GM18511 (cell line): ENCODE measurements around the gene KRT80.

Source experiments
- ATAC-seq: cut with Tn5 transposase; IDR thresholded peaks from one replicate; pipeline ENCODE4 v1.9.1; 2021; ENCODE audit warnings: mild to moderate bottlenecking, moderate library complexity; ENCODE audit not compliant: unreplicated experiment

KRT80 gene

DNA sequence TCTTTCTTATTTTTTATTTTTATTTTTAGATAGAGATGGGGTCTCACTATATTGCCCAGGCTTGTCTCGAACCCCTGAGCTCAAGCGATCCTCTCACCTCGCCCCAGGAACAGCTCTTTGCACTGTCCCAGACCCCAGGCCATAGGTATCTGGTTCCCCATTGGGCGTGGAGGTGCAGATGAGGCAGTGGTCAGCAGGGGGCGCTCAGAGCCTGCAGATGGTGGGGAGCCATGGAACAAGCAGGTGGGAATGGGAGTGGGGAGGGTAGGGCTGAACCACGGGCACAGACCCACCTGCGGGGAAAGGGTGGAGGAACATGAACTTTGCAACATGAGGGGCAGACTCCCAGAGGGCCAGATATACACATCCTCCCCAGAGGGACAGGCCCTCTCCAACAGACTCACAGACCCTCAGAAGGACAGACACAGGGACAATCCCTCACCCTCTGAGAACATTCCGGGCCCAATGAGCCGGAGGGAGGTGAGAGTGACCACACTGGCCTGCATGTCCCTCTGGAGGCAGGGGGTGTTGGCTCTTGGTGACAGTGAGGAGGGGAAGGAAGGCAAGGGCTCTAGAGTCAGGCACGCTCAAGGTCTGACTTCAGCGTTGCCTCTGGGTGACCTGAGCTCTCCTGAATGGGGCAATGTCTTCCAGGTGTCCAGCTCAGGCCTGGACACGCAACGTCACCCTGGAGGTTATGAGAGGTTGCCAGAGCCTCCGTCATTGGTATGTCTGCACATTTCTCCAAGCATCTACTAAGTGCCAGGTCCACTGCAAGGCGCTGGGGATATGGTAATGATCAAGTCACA lies 34.9 kb downstream of the KRT80 start:
- no peak for ATAC-seq

DNA sequence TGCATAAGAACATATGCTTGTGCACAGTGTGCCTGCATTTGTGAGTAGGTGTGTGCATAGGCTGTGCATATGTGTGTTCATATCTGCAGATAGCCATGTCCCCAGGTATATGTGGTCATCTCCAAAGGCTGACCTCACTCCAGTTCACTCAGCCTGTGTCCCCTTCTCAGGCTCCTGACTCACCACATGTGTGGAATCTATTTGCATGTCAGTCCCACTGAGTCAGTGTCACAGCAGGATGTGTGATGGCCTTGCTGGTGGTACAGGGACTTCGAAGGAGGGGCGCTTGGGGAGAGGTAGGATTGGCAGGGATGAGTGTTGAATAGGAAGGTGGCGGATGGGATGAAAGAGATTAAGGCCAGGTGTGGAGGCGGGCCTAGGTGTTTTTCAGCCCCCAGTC lies 35.5 kb downstream of the KRT80 start:
- no peak for ATAC-seq

- no peak for ATAC-seq
These were observed 36.6 kb downstream of the KRT80 start for GRCh38 chr12:52155048-52155868.

DNA sequence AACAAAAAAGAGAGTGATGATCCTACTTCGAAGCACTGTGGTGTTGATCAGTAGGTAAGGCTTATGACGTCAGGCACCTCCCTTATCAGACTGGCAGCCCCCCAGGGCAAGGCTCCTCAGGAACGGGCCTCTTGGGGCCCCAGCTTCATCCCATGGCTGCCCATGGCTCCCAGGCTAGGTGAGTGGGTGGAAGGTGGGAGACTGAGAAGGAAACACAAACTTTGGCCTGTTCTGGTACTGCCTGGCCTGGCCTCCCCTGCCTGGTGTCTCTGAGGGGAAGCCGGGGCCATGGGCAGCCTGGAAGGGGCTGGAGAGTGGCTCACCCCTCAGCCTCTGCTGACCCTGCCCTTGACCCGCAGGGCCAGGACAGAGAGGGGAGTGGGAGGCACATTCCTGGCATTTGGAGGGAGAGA lies 38.9 kb downstream of the KRT80 start:
- ATAC-seq, result no peak

- ATAC-seq, result no peak
These were observed 39.7 kb downstream of the KRT80 start for GRCh38 chr12:52151837-52152783.

GRCh38 chr12:52151153-52151836 lies 40.5 kb downstream of the KRT80 start:
- no peak for ATAC-seq

- ATAC-seq, result no peak
These were observed 42.1 kb downstream of the KRT80 start for GRCh38 chr12:52149651-52150241.

DNA sequence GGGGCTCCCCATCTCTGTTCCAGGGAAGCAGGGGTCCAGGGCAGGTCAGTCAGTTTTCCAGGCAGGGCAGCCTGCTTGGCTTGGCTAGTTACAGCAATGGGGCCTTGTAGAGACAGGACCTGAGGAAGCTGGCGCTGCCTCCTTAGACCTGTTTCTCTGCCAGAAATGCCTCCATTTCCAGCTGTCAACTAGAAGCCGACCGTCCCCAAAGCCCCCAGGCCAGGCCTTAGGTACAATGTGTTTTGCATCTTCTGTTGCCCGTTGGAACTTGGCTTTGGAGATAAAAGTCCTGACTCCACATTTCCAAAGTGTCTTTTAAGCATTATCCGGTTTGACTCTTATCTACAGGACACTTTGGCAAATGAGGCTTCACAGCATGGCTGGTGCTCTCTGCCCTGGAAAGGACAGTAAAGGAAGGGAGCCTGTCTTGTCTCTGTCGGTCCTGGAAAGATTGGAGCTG lies 42.6 kb downstream of the KRT80 start:
- ATAC-seq, result no peak

GRCh38 chr12:52148464-52149181 lies 43.2 kb downstream of the KRT80 start:
- ATAC-seq, result no peak

- no peak for ATAC-seq
These were observed 43.8 kb downstream of the KRT80 start for GRCh38 chr12:52147964-52148463.

GRCh38 chr12:52147367-52147963 lies 44.3 kb downstream of the KRT80 start:
- no peak for ATAC-seq

GRCh38 chr12:52146822-52147366 lies 44.9 kb downstream of the KRT80 start:
- ATAC-seq, result no peak

DNA sequence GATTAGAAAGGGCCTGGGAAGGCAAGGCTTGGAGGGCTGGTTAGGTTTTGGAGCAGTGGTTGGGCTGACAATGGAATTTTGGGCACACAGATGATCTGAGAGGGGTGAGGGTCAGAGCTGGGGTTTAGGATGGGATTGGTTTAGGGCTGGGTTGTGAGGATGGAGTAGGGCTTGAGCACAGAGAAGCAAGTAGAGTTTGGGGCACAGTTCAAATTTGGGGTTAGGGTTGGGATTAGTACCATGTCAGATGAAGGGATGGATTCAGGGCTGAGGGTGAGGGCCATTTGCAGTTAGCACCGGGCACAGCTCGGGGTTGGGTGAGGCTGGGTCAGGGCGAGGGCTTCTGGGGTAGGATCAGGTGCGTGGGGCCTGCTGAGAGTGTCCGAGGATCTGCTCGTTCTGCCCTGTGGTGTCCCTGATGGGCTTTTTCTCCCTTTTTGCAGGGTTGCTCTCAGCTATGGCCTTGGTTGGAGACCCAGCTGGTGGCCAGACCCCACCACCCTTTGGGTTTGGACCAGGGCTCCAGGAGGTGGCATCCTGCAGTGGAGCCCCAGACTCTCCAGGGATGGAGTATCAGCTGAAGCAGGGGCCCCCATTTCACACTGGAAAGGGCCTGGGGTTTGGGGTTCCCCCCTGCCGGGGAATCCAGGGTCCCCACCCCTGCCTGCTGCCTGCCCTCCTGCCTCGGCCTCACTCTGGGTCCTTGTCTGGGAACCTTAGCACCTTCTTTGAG lies 45.6 kb downstream of the KRT80 start:
- no peak for ATAC-seq

- no peak for ATAC-seq
These were observed 46.4 kb downstream of the KRT80 start for GRCh38 chr12:52145228-52146088.

- ATAC-seq, result no peak
These were observed 47.1 kb downstream of the KRT80 start for GRCh38 chr12:52144512-52145227.

DNA sequence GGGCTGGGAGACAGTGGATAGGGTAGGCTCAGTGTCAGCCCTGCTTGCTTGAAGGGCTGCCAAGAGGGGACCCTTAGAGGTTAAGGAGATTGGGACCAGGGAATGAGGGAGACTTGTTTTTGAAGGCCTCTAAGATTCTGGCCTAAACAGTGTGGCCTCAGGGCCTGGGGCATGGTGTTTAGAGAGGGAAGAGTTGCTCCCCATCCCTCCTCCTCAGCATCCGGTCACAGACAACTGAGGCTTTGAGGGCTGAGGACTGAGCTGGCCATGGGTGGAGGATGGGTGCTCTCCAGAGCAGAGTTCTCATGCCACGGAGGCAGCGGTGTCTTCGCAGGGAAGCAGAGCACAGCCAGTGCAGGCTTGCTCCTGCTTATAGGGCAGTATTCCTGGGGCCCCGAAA lies 49.4 kb downstream of the KRT80 start:
- no peak for ATAC-seq
